Fibroblast of lung (primary cell): Measurements from ENCODE around the gene CADPS.

Experiments used
- CTCF ChIP-seq, 2 donors: IDR thresholded peaks in 1 of 2; conservative IDR thresholded peaks in 1 of 2; 1 replicate in 1 of 2; 2 replicates in 1 of 2; pipeline ENCODE4 v1.5.1; 2011 to 2012; ENCODE audit warnings: low read length in 2 of 2, control low read depth in 1 of 2, inconsistent platforms in 1 of 2, low read depth in 1 of 2, mild to moderate bottlenecking in 1 of 2
- EZH2 ChIP-seq: IDR thresholded peaks from 2 replicates; pipeline ENCODE4 v1.5.1; 2012; ENCODE audit warnings: low read length, control low read depth, mild to moderate bottlenecking; ENCODE audit errors: missing control alignments

DNA sequence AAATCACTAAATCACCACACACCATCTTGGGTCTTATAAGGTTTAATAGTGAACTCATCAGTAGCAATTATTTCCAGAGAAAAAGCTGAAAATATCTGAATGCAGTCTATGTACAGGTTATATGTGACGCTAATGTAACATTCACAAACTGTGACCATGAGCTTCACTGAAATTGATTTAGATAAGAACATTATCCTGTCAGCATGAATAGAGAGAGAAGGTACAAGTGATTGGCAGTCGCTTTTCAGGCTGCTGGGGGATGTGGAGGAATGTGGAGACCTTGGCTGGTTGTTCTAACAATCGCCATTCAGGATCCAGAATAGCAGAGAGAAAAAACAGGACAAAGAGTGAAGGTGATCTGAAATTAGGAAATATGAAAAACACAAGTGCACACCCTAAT is 98.1 kb downstream of the CADPS start:
- no peak for TF ChIP-seq CTCF (conservative IDR thresholded peaks at IDR 0.05 in 1 of 2, IDR thresholded peaks at IDR 0.05 in 1 of 2; ENCODE audit: low read depth in 1 of 2, low read length in 2 of 2)
- no peak for TF ChIP-seq EZH2
